GM19043 (cell line): ENCODE measurements around the gene BMF.
"Not testable (repeated sequence)": the region's sequence is repeated elsewhere in the genome, so short reads cannot be mapped to it uniquely, and the experiment has no call there.

Experiments
- ATAC-seq: cut with Tn5 transposase; IDR thresholded peaks from one replicate; pipeline ENCODE4 v1.9.1; 2021; ENCODE audit warnings: low read depth; ENCODE audit not compliant: unreplicated experiment

Gene BMF

DNA sequence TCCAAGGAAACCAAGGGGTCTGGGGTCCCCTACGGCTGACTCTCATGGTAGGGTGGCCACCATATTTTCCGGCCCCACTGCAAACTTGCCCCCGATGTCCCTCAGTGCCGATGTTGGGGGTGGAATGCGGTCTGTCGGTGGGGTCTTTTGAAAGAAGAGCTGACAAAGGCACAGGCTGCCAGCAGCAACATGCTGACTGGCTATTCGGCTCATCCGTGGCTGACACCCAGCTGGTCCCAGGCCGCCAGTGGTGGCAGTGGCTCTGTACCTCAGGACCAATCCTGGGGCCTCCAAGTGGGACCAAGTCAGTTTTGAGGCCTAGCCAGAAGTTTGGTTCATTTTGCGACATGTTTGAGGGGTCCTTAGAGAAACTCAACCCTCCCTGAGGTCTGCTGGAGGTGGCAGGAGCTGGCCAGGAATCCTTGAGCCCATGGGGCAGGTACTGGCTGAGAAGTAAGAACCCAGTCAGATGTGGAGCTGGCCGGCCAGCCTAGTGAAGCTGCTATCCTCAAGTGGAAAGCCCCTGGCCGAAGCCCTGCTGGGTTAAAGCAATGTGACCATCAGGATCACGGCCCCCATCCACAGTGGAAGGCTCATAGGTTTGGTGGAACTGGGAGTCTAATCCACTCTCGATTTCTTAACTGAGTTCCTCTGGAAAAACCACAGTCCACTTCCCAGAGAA lies 17.8 kb downstream of the BMF start:
- ATAC-seq = no peak

DNA sequence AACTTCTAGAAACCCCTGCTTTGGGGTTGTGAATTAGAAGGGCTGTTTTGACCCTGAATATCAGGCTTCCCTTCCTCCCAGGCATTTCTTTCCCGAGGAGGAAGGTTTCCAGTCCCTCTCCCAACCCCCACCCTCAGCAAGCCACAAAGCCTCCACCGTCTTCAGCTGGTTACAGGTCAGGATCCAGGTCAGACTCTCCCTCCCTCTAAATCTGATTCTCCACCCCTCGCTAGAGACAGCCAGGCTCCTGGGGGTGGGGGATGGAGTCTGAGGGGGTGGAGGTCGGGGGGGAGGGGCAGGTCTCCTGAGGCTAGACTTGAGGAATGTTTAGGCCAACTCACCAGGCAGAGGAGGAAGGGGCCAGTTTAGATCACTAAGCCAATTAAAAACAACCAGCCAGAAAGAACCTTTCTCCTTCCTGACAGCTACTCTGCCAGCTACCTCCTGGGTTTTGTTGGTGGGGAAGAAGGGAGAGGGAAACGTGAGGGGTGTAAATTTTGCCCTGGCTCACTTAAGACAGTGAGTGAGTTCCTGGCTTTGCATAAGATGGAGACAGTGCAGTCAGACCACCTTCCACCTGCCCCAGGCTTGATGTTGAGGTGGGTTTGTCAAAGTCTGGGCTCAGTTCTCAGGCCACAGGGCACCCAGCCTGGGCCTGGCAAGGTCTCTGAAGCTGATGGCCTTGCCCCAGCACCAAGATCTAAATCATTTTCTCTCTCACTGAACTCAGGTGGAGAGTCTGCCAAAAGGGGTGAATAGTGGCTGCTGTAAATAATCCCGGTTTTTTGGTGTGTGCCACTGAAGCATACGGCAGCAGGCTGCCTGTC lies 19.5 kb downstream of the BMF start:
- ATAC-seq = no peak

DNA sequence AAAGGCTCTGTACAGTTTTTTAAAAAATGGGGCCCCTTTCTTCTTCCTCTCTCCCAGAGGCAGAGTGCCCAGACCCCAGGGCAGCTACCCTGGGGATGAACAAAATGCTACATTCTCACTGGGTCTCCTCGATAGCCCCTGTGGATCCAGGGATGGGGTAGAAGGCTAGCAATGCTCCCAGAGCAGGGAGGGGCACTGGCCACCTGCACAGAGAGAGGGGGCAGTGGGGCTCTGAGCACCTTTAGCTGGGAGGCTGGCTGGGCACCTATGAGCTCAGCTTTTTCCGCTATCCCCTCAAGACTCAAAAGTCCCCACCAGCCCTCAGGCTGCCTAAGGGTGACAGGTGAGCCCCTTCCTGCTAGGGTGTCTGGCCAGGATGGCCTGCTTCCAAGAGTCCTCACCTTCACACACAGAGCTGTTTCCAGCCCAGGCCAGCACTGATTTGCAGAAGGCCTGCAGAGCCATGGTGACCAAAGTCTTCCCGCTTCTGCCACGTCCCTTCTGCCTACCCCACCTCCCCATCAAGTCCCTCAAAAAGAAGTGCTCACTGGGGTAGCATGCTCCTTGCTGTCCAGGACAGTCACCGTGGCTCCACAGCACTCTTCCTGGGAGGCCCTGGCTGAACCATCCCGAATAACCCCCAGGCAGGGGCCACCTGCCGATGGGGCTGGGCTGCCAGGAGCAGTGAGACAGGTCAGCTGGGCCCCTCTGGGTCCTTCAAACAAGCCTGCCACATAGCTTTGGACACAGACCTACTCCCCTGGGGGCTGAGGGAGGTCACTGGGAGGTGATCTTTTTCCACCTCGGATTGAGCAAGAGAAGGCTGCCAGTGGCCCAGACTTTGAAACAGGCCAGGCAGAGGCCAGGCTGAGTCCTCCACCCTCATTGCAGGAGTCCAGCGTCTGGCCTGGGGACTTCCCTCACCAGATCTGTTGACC lies 20.4 kb downstream of the BMF start:
- ATAC-seq = no peak

- ATAC-seq = no peak
These were observed 21.4 kb downstream of the BMF start for GRCh38 chr15:40087068-40087810.

- ATAC-seq = no peak
These were observed 23.4 kb downstream of the BMF start for GRCh38 chr15:40085266-40085665.

DNA sequence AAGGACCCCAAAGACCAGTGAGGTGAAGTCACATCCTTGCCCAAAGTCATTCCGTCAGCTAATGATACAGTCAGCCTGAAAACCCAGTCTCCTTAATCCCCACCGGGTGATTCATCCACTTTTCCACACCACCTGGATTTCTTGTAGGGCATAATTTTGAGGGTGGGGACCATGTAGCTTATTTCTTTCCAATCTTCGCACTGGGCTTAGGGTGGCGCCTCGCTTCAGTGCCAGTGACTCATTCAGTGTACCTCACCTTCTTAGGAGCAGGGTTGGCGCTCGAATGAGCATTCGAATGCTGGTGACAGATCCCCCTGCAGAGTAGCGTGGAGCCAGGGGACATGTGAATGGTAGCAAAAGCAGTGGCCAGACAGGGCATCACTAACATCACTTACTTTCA lies 24.0 kb downstream of the BMF start:
- no peak for ATAC-seq

DNA sequence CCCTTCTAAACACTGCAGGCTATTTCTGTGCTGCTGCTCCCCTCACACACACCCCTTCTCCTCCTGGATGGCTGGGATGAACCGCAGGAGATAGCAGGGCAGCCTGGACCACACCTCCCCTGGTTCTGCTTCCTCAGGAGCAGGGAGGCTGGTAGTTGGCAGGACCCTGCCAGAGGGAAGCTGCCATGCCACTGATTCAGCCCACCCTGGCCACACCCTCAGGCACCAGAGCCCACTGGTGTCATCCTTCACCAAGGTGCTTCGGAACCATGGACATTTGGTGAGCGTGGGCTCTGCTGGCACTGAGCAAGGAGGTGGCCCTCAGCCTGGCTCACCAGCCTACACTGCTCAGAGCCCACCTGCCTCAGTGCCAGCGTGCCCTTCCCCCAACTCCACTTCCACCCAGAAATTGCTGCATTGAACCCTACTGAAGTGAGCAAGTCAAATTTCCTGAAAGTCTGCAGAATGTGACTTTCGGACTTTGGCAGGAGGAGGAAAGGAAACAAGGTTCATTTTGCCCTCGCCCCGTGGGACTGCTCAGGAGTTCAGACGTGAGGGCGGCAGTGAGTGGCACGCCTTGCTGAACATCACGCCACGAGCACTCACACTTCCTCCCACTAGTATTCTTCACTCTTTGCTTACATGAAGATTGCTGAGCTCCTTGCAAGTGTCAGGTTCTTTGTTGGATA lies 26.3 kb downstream of the BMF start:
- ATAC-seq = no peak

- no peak for ATAC-seq
These were observed 26.9 kb downstream of the BMF start for GRCh38 chr15:40081691-40082194.

GRCh38 chr15:40080847-40081246 lies 27.8 kb downstream of the BMF start:
- ATAC-seq = no peak

DNA sequence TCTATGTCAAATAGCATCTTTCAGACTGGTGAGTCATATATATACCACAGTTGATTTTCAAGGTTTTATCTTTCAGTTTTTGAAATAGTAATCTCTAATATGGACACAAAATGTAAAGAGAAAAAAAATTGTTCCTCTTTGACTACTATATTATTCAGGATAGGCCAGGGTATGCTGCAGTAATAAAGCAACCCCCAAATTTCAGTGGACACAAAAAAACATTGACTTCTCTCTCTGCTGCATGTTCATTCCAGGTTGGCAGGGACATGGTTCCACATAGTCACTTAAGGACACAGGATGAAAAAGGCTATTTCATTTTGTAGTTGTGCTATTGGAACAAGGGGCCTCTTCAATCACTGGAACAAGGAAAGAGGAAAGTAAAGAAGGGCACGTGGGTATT lies 28.6 kb downstream of the BMF start:
- ATAC-seq = no peak

- no peak for ATAC-seq
These were observed 29.2 kb downstream of the BMF start for GRCh38 chr15:40079456-40079855.

GRCh38 chr15:40075298-40076044 lies 33.2 kb downstream of the BMF start:
- no peak for ATAC-seq

GRCh38 chr15:40074656-40075055 lies 34.0 kb downstream of the BMF start:
- not testable (repeated sequence) for ATAC-seq

GRCh38 chr15:40073716-40074490 lies 34.8 kb downstream of the BMF start:
- not testable (repeated sequence) for ATAC-seq

DNA sequence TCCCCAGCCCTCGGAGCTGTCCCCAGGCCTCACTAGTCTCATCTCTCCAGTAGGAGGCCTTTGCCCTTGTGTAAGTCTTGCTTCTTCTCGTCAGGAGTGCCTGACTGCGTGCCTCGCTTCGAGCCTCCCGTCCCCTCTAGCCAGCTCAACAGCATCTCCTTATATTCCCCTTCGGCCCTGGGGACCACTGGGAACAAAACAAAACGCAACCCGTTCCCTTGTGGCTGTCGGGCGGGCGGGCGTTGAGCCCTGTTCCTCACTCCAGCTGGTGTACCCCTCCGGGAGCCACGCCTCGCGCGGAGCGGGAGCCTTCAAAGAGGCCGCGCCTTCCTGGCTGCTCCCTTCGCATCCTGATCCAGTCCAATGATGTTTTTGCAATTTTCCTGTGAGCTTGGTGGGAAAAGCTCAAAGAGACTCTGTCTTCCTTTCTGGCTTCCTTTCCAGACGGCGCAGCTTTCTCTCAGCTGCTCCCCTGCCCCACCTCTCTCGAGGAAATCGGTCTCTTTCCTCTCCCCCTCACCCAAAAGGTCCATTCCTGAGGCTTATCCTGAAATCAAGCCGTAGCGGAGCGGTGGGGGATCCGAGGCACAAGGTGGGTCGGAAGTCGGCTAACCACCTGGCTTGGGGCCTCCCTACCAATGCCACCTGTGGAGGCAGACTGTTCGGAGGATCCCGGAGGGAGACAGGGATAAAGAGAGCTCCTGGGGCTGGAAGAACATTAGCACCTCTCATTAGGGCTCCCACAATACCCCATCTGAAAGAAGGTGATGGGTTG lies 36.3 kb downstream of the BMF start:
- no peak for ATAC-seq

DNA sequence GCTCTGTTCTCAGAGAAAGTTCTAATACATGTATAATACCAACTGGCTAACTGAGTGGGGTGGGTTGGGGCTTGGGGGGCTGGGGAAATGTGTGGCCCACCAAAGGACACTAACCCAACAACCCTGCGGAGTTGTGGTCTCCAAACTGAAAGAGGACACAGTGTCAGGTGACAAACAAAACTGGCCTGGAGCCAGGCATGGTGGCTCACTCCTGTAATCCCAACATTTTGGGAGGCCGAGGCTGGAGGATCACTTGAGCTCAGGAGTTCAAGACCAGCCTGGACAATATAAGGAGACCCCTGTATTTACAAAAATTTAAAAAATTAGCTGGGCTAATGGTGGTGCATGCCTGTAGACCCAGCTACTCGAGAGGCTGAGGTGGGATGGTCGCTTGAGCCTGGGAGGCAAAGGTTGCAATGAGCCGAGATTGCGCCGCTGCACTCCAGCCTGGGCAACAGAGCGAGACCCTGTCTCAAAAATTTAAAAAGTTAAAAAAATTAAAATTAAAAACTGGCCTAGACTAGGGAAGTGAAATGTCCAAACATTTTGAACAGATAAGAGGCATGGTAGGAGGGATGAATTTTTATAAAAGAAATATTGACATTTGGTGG lies 38.0 kb downstream of the BMF start:
- ATAC-seq = no peak

- no peak for ATAC-seq
These were observed 38.5 kb downstream of the BMF start for GRCh38 chr15:40070166-40070557.
